ENCODE results near the gene PLEKHJ1.
A peak's percentile ranks its signal among the peaks of the same experiment; 100 is the strongest.
"Not testable (repeated sequence)": the region's sequence is repeated elsewhere in the genome, so short reads cannot be mapped to it uniquely, and the experiment has no call there.

PLEKHJ1 gene, protein sequence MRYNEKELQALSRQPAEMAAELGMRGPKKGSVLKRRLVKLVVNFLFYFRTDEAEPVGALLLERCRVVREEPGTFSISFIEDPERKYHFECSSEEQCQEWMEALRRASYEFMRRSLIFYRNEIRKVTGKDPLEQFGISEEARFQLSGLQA

DNA sequence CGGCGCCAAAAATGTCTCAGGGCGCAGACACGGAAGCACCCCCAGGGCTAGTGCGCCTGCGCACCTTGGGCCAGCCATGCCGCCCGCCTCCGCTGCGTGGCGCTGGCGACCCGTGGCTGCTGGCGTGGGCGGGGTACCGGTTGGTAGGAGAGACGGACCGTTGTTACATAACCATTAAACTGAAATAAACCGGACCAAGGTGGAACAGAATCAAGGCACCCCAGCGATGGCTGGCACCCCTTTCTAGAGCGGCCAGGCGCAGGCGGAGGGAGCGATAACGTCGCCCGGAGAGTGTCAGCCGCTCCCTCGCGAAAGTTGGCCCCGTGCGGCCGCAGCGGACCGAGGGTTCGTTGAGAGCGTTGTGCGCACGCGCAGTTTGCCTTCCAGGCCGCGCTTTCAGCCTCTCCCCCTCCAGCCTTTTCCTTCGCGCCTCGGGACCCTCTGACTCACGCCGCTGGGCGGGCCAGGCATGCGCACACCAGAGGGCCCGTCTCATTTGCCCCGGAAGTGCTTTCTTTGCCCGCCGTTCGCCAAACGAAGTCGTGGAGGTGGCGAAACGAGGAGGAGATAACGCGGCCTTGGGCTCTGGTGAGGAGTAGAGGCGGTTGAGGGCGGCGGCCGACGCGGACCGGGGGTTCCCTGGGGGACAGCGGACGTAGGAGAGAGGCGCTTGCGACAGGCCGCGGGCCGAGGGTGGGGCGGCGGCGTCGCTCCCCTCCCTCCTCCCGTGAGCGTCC is at the start of gene PLEKHJ1, which contains the start of gene SF3A2:
PLEKHJ1 (minus strand) TSS at position 16 of the 737 bp plus-strand sequence. CDS start 81 bp downstream, outside the sequence.
SF3A2 (plus strand) TSS at position 511 of the 737 bp plus-strand sequence. CDS start 6,595 bp downstream, outside the sequence.
- DNase-seq (ENCODE audit: low read depth): peak; percentile 96

DNA sequence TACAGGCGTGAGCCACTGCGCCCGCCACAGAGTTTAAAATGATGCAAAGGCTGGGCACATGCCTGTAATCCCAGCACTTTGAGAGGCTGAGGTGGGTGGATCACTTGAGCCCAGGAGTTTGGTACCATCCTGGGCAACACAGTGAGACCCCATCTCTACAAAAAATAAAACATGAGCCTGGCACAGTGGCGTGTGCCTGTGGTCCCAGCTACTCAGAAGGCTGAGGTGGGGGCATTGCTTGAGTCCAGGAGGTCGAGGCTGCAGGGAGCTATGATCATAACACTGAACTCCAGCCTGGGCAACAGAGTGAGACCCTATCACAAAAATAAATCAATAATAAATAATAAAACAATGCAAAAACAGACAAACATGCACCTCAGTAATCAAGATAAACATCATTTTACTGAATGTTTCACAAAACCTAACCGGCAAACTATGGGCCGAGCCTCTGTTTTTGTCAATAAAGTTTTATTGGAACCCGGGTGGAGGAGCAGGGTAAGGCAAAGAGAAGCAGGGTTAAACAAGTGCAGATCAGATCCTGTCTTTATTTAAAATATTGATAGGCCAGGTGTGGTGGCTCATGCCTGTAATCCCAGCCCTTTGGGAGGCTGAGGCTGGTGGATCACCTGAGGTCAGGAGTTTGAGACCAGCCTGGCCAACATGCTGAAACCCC is 47.8 kb upstream of the PLEKHJ1 start:
- DNase-seq (ENCODE audit: low read depth): no peak

DNA sequence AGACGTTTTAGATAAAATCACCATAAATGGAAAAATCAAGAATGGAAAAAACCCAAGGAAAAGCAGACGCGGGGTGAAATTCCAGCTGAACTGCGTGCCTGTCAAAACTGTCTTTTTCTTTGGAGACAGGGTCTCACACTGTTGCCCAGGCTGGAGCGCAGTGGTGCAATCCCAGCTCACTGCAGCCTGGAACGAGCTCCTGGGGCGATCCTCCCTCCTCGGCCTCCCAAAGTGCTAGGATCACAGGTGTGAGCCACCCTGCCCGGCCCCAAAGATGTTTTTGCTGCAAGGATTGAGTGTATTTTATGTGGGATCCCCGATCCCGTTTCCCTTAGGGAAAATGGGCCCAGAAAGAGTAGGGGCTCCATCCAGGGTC is 46.7 kb upstream of the PLEKHJ1 start:
- no peak for DNase-seq (ENCODE audit: low read depth)

DNA sequence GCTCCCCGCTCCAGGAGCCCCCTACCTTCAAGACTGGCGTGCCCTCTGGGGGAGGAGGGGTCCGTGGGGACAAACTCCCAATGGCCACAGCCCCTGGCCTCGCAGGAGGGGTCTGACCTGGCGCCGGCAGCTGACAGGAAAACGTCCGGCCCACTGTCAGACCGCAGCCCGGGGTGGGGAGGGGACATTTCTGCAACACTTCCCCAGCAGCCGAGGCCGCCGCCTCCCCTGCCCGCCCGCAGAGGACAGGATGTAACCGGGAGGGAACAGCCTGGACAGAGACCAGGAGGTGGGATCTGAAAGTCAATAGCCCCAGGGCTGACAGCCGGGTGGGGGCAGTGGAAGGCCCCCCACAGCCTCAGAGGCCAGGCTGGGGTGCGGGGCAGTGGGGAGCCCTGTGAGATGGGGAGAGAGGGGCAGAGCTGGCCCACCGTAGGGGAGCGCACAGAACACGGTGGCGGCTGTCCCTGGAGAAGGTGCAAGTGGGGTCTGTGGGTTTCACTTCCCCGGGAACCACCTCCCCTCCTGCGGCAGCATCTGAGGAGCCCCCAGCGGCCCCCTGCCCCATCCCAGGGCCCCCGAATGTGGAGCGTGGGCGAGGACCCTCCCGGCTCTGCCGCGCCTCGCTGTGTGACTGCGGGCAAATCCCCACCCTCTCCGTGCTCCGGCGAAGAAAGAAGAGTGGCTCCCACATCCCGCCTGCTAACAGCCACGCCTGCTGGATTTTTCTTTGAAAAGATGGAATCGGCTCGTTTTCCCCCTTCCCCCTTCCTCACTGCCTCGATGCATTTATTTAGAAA is 46.1 kb upstream of the PLEKHJ1 start, which contains the start of gene PEAK3:
PEAK3 (minus strand) TSS at position 114 of the 800 bp plus-strand sequence. CDS start 1,244 bp downstream, outside the sequence.
- no peak for DNase-seq (ENCODE audit: low read depth)

DNA sequence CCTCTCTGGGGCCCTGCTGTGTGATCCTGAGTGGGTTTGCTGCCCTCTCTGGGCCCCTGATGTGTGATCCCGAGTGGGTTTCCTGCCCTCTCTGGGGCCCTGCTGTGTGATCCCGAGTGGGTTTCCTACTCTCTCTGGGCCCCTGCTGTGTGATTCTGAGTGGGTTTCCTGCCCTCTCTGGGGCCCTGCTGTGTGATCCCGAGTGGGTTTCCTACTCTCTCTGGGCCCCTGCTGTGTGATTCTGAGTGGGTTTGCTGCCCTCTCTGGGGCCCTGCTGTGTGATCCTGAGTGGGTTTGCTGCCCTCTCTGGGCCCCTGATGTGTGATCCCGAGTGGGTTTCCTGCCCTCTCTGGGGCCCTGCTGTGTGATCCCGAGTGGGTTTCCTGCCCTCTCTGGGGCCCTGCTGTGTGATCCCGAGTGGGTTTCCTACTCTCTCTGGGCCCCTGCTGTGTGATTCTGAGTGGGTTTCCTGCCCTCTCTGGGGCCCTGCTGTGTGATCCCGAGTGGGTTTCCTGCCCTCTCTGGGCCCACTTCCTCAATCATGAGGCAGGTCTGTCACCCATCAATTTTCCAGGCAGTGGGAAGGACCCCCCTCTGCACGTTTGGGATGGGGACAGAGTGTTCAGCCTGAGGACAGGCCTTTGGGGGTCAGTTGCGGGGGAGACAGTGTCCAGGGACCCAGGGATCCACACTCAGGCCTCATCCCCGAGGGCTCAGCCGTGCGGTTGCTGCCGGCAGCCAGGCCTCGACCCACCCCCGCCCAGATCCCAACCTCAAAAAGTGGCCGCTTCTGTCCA is 45.3 kb upstream of the PLEKHJ1 start:
- not testable (repeated sequence) for DNase-seq (ENCODE audit: low read depth)

DNA sequence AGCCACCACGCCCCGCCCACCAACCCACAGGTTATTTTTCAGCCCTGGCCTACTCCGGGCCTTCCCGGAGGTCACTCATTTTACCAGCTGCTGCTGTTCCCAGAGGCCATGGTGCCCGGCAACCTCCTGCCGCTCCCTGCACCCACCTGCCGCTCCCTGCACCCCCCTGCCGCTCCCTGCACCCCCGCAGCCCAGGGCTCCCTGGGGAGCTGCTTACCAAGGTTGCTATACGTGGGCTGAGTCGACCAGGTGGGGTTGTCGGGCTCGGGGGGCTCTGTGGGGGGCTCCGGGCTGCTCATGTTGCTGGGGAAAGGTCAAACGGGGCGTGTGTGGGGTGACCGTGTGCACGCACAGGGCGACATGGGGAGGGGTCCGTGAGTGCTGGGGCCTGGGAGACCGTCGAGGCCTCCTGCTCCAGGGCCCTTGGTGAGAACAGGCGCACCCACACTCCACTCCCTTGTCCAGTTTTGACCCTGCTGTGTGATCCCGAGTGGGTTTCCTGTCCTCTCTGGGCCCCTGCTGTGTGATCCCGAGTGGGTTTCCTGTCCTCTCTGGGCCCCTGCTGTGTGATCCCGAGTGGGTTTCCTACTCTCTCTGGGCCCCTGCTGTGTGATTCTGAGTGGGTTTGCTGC is 44.6 kb upstream of the PLEKHJ1 start:
- no peak for DNase-seq (ENCODE audit: low read depth)

DNA sequence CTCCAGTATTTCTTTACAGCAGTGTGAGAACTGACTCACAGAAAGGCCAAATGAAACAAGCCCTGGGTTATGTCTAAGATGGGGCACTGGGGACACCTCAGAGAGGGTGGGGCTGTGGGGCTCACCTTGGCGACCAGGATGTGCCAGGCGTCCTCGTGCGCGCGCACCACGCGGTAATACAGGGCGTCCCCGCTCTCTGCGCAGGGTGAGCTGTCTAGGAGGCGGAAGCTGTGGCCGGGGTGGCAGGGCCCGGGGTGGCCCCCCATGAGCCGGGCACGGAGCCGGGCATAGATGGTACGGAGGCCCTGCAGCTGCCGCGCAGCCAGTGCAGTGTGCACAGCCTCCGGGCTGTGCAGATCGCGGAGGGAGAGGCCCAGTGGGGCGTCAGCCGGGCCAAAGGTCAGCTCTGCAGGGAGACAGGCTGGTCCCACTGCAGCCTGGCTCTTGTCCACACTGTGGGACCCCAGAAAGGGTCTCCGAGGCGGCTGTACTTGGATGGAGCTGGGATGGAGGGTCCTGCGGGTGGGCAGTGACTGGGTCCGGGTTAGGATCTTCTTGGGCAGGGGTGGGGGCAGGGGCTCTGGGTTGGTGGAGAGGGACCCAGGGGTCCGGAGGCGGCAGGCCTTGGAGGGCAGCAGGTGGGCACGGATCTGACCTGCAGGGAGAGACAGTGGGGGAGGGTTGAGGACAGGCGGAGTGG is 42.5 kb upstream of the PLEKHJ1 start:
- no peak for DNase-seq (ENCODE audit: low read depth)

DNA sequence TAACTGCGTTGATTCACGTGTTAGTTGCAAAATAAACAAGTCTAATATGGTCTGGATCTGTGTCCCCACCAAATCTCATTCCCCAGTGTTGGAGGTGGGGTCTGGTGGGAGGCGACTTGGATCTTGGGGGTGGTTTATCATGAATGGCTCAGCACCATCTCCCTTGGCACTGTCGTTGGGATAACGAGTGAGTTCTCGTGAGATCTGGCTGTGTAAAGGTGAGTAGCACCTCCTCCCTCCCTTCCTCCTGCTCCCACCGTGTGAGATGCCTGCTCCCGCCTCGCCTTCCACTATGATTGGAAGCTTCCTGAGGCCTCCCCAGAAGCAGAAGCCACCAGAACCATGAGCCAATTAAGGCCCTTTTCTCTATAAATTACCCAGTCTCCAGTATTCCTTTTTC is 41.0 kb upstream of the PLEKHJ1 start:
- DNase-seq (ENCODE audit: low read depth): no peak

DNA sequence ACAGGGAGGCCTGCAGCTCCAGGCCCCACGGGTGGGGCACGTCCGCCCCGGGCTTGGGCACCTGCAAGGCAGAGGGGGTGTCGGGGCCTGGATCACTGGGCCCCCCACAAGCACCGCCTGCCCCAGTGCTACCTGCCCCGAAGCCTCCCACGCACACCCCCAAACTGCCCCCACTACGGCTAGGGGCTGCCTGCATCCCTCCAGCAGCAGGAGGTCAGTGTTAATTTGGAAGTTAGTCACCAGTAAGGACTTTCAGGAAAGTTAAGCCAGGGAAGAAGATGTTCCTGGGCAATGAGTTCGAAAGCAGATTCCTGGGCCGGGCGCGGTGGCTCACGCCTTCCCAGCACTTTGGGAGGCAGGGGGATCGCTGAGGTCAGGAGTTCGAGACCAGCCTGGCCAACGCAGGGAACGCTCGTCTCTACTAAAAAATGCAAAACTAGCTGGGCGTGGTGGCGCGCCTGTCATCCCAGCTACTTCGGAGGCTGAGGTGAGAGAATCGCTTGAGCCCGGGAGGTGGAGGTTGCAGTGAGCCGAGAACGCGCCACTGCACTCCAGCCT is 40.4 kb upstream of the PLEKHJ1 start:
- DNase-seq (ENCODE audit: low read depth): no peak

DNA sequence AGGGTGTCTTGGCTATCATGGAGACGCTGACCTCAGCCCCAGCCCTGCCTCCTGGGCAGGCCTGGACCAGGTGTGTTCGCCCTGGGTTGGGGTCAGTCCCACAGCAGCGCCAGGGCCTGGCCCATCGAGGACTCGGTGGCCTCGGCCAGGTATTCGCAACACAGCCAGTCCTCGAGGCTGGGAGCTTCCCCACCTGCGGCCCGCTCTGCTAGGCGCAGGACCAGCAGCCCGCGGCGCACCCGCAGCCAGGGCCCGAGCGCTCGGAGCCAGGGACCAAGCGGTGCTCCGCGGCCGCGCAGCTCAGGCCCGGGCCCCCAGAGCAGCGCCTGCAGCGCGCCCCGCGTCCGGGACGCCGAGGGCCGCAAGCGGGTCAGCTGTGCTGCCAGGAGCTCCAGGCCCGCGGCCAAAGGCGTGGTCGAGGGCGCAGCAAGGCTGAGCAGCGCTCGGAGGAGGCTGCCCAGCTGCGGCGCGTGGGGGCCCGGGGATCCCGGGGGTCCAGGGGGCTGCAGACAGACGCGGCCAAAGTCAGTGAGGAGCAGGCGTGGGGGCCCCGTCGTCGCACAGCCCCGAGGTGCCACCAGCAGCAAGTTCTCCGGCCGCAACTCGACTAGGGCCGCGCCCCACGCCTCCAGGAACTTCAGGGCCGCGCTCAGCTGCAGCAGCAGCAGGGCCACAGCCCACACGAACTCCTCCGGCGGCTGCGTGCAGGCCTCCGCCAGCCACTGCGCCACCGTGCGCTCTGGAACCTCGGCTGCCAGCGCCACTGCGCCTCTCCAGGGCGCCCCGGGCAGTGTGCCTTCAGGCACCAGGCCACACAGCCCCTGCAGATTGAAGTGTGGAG is 39.7 kb upstream of the PLEKHJ1 start:
- DNase-seq (ENCODE audit: low read depth): no peak

DNA sequence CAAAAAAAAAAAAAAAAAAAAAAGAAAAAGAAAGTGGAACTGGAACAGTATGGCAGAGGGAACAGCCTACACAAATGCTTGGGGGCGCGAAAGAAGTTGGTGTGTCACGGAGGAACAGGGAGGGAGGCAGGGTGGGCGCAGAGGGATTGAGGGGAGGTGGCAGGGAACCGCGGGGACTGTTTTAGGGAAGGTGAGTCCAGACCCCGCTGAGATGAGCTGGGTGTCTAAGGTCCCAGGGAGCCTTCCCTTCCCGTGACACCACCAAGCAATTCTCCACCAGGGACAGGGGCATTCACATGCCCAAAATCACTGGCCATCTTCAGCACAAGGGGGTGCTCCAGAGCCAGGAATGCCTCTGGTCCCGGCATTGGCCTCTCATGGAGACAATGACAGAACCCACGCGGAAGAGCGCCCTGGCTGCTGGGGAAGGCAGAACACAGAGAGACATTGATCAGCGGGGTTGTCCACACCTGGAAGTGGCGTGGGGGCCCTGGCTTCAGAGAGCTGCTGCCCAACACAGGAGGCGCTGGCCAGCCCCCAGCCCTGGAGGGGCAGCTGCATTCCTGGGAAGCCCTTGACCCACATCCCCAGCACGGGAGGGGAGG is 38.9 kb upstream of the PLEKHJ1 start:
- no peak for DNase-seq (ENCODE audit: low read depth)

DNA sequence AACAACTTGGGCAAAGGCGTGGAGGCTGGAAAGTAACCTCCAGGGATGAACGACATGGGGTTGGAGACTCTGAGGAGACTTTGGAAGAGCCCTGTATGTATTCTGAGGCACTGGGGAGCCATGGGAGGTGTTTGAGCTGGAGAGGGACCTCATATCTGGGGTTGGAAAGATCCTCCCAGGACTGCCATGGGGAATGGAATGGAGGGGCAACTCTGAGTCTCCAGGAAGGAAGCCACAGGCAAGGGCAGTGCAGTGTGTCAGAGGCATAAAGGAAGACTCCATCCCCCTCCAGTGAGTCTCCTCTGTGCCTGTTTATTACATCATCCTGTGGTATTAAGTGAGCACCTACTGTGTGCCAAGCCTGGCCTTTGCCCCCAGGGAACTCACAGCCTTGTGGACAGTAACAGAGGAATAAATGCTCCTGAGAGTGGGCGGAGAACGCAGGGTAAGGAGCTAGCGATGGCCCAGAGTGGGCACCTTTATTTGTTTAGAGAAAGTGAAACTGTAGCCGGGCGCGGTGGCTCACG is 38.1 kb upstream of the PLEKHJ1 start:
- no peak for DNase-seq (ENCODE audit: low read depth)

DNA sequence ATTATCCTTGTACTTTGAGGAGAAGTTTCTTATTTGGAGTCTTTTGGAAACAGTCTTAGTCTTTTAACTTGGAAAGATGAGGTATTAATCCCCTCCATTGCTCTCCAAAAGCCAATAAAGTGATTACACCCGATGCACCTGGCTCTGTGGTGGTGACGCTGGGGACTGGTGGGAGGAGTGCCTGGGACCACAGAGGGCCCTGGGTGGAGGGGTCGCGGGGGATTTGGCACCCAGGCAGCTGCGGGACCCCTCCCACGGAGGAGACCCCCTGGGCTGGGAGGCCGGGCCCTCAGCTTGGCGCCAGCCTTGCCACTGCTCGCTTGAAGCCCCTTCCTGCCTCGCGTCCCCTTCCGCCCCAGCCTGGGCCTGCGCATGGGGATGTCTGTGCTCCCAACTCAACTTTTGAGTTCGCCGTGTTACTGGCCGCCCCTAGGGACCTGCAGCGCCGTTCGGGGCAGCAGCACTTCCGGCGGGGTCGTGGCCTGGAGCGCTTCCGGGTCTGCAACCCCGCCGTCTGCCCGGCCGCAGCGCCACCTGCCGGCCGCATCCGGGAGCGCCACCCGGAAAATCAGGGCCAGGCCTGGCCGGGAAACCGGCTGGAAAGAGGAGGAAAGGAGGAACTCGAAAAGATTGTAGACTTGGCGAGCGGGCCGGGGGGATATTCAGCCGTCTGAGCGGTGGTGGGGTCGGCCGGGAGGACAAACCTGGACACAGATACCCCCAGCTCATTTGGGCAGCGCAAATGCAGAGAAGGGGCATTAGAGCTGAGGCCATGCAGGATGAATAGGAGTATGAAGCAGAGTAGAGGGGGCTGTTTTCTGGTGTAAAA is 37.4 kb upstream of the PLEKHJ1 start:
- peak; percentile 72 for DNase-seq (ENCODE audit: low read depth)

DNA sequence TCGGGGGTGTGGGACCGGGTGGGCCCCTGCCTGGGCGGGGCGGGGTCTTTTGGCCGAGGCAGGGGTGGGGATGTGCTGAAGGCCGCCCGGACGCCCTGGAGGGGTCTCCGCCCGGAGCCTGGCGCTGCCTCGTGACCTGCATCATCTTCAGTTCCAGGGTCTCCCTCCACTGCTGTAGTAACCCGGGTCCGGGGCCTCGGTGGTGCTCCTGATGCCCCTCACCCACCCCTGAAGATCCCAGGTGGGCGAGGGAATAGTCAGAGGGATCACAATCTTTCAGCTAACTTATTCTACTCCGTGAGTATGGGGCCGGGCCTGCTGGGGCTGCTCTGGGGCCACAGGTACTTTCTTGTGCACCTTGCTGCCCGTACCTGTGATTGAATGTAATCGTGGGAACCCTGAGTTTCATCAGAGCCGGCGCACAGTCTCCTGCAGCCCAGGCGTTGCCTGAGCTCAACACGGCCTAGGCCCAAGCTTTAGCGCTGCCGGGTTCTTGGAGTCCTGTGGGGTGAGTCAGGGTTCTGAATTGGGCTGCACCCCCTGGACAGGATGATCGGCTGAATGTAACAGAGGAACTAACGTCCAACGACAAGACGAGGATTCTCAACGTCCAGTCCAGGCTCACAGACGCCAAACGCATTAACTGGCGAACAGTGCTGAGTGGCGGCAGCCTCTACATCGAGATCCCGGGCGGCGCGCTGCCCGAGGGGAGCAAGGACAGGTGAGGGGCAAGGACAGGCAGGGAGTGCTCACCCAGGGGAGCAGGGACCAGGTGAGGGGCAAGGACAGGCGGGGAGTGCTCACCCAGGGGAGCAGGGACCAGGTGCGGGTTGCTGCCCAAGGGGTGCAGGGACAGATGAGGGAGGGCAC is 35.3 kb upstream of the PLEKHJ1 start:
- DNase-seq (ENCODE audit: low read depth): no peak

DNA sequence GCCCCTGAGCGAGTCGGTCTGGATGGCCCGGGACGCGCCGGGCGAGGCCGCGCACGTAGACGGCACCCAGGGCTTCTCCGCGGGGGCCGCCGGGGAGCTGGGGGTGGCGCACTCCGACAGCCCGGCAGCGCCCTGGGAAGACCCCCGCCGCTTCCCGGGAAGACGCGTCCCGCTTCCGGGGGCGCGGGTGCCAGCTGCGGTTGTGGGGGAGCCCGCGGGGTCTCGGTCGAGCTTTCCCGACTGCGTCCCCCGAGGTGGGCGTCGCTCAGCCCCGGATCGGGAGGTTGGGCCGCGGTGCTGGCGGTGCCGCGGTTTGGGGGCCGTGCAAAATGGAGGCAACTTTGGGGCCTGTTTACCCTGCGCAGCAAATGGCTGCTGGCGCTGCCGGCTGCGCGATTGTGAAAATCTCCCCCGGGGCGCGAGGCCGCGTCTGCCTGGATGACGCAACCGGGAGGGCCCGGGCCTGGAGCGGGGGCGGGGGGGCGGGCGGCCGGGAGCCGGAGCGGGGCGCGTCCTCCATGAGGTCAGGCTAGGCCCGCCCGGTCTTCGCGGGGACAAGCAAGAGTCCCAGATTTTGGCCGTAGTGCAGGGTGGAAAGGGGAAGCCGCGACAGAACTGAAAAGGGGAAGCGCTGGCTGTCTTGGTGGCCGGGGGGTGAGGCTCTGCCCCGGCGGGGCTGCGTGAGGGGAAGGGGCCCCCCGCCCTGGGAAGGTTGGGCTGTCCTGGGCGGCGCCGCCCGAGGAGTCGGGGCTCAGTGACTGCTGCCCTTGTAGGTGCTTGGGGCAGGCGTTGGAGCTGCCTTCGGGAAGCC is 34.5 kb upstream of the PLEKHJ1 start:
- DNase-seq (ENCODE audit: low read depth): peak; percentile 59

DNA sequence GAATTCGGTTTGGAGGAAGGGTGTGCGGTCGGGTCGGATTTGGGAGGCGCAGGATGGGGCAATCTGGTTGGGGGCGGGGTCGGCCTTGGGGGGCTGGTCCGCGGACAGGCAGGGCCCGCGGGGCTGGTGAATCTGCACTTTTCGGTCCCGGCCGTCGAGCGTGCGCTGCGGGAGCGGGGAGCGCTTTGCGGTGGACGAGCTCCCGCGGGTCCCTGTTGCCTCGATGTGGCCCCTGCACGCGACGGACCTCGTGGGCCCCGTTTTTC is 34.0 kb upstream of the PLEKHJ1 start:
- DNase-seq (ENCODE audit: low read depth): no peak

All from activated gamma-delta T cell treated with anti-CD3 and anti-CD28 coated beads, Interleukin-2, amount 50 U/mL, for 16 hours (primary cell).